VCaP (cell line): ENCODE data around the gene HOXA6.

Experiments
- H3K27ac ChIP-seq: fragments of 450-650 bp; 2 replicates; pipeline ENCODE4 v1.5.1; 2017
- CTCF ChIP-seq: fragments of 450-650 bp; conservative IDR thresholded peaks from 2 replicates; pipeline ENCODE4 v1.5.1; 2017; ENCODE audit warnings: mild to moderate bottlenecking, moderate library complexity

HOXA6 gene

GRCh38 chr7:27142580-27143022 is 5.0 kb downstream of the HOXA6 start:
- H3K27ac ChIP-seq = no peak overlapping the region
- TF ChIP-seq CTCF = no peak

- H3K27ac ChIP-seq = no peak overlapping the region
- no peak for TF ChIP-seq CTCF
These were observed 5.5 kb downstream of the HOXA6 start for GRCh38 chr7:27141923-27142579.

GRCh38 chr7:27141137-27141922 is 6.2 kb downstream of the HOXA6 start:
- H3K27ac ChIP-seq = no peak overlapping the region
- TF ChIP-seq CTCF = no peak

- H3K27ac ChIP-seq = no peak overlapping the region
- TF ChIP-seq CTCF = no peak
These were observed 7.3 kb downstream of the HOXA6 start for GRCh38 chr7:27140126-27140857.

DNA sequence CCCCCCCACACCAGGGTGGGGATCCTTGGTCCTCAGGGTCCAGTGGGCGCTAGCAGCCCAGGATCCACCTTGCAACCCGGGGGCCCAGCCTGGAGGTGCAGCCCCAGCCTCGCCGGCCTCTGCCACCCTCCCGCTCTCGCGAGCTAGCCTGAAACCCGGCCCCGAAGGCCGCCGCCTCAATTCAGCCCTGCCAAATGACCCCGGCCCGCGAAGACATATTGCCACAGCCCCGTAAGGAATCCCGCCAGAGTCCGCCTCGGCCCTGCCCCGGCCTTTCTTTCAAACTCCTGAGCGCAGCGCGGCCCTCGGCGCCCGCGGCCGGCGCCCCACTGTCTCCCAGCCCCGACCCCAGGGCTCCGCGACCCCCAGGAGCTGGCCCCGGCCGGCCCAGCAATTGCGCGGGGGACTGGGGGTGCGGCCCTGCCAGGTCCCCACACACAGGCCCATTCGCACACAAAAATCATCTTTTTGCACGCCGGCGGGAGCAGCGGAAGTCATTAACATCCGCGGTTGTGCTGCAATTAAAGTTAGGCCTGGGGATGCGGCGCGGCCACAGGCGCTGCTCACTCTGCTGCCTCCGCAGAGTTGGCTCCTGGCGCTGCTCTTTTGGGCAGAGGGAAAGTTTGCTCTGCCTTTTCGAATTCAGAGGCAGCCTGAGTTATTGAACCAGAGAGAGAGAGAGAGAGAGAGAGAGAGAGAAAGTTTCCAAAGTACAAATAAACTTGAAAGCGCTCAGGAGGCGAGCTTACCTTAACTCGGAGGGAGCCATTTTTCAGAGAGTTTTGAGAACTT is 8.0 kb downstream of the HOXA6 start:
- TF ChIP-seq CTCF = no peak

DNA sequence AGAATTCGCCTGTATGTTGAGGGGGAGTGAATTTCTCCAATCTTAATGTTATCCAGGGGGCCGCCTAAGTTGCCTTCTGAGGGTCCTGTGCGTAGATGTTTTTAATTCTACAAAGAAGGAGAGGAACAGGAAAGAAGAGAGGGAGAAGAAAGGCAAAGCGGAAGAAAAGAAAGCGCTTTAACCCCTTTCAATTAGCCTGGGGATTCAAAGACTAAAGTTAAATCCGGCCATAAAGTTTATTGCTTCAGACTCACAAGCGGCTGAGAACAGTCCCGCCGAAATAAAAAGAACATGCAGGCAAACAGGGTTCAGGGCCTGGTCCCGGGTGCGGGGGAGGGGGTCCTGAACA is 8.6 kb downstream of the HOXA6 start:
- H3K27ac ChIP-seq = no peak overlapping the region
- no peak for TF ChIP-seq CTCF

More for the DNA sequence above, 8.0 kb downstream of the HOXA6 start:
- no peak overlapping the region for H3K27ac ChIP-seq
